MM.1S (cell line): ENCODE data around the gene KCNQ1.

Experiments
- CTCF ChIP-seq: fragments of 300-600 bp; sonication (generic); IDR thresholded peaks from 2 replicates; pipeline ENCODE4 v1.5.1; 2016; ENCODE audit warnings: antibody characterized with exemption, low read length, mixed read lengths
- EZH2 ChIP-seq: fragments of 300-600 bp; sonication (generic); optimal IDR thresholded peaks from 2 replicates; pipeline ENCODE3; 2017; ENCODE audit warnings: low read depth, mild to moderate bottlenecking, antibody characterized with exemption, low read length, mixed read lengths
- EZH2phosphoT487 ChIP-seq: fragments of 300-600 bp; sonication (generic); IDR thresholded peaks from 2 replicates; pipeline ENCODE4 v1.6.1; 2018; ENCODE audit warnings: antibody characterized with exemption, low read length

- TF ChIP-seq CTCF (no peak), EZH2 (no peak), EZH2phosphoT487 (no peak)
Observed at GRCh38 chr11:2687782-2688191, 243.0 kb downstream of the KCNQ1 start.
